ENCODE data around the gene PPP2R2C.

Gene PPP2R2C

DNA sequence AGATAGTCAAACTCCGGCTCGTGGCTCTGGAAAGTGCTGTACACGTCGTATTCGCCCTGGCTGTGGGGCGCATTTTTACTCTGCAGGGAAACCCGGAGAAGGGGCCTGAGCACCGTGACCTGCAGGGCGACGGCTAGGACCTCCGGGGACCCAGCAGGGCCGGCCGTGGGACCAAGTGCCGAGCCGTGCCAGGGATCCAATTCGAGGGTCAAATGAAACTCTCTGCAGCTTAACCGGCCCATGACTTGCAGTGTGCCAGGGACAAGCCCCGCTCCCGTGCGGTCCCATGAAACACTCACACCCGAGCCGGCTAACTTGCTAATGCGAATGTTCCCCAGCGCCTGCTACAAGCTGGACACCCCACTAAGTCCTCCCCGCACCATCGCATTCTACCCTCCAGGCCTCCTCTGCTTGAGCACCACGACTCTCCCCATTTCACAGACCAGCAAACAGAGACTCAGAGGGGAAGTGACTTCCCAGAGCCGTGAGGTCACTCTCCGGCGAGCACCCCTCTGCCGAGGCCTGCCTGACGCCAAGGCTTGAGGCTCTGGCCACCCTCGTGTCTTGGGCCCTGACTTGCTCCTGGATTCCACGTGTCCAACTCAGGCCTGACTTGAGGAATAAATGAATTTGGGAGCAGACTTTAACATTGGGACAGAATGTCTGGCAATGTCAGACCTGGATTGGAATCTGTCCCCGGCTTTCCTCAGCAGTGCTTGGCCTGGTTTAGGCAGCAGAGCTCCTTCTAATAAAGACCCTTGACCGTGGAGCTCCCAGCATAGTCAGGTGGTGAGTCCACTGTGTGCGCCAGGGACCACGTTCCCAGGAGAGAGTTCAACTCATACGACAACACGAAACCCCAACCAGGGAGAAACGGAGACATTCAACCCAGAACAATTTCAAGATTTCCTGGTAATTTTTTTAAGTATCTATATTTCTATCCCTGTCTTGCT is 93.6 kb downstream of the PPP2R2C start:
- Histone ChIP-seq H3K9me3 (ENCODE audit: insufficient read depth, low read depth, low read length) (no peaks in the 10 kb centered on the region), H3K9ac (ENCODE audit: low read depth, low read length) (no peak overlapping the region), H3K4me1 (ENCODE audit: insufficient read depth, low read length) (no peaks in the 10 kb centered on the region), H3K36me3 (ENCODE audit: insufficient read depth, low read depth, low read length) (no peaks in the 10 kb centered on the region), H3K27ac (ENCODE audit: low read length) (no peak overlapping the region), H3K4me3 (ENCODE audit: low read length) (no peak overlapping the region), H3K27me3 (ENCODE audit: insufficient read depth, low read length) (no peaks in the 10 kb centered on the region)

DNA sequence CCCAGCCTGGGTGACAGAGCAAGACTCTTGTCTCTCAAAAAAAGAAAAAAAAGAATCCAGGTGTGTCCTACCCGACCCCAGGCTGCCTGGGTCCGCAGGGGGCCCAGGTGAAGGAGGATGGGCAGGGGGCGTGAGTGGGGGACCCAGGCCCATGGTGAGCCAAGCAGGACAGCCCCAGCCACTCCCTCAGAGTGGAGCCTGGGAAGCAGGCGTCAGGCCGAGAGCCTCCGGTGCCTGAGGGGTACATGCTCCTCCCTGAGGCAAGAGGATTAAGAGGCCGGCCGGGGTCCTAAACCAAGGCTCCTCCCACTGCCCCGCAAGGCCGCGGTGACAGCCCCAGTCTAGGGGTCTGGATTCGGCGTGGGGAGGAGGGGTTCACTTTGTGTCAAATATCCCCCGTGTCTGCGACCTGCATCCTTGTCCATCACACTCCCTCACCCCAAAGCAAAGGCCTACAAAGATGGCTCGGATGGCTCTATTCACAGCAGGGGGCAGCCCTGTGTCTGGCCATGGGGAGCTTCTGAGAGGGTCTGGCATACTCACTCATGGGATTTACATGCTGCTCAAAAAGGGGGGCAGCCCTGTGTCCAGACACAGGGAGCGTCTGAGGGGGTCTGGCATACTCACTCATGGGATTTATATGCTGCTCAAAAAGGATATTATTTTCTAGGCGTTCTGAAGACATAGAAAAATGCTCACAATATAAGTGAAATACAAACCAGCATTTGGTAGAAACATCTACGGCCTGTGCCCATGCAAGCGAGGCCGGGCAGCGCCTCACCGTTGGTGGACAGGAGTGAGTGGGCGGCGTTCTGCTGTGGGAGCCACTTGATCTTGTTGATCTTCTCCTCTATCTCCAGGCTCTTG is 94.6 kb downstream of the PPP2R2C start:
- no peak overlapping the region for H3K4me3 ChIP-seq (ENCODE audit: low read length)
- H3K36me3 ChIP-seq (ENCODE audit: insufficient read depth, low read depth, low read length): no peaks in the 10 kb centered on the region
- H3K4me1 ChIP-seq (ENCODE audit: insufficient read depth, low read length): no peaks in the 10 kb centered on the region
- no peaks in the 10 kb centered on the region for H3K27me3 ChIP-seq (ENCODE audit: insufficient read depth, low read length)
- no peak overlapping the region for H3K27ac ChIP-seq (ENCODE audit: low read length)
- H3K9me3 ChIP-seq (ENCODE audit: insufficient read depth, low read depth, low read length): no peaks in the 10 kb centered on the region
- H3K9ac ChIP-seq (ENCODE audit: low read depth, low read length): no peak overlapping the region

DNA sequence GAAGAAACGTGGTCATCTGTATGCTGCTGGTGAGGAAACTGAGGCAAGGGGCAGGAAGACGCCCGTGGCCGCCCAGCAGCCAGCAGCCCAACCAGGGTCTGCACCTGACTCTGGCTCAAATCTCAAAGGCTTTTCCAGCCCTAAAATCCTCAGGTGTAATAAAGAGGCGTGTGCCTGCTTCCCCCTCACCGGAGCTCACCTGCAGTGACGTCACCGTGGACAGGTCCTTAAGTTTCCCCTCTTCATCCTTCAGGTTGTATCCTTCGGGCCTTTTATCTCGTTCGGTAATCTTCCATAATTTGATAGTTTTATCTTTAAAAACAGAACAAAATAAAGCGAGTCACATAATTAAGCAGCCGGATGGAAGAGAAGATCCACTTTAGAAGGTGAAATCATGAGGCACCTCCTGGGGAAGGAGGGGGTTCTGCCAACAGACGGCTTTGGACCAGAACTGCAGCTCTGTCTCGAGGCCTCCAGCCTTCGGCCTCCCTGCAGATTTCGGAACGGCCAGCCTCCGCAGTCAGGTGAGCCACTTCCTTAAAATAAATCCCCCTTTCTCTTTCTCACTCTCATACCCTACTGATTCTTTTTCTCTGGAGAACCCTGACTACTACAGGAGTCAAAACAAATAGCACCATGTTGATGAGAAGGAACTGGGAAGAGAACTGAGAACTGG is 96.7 kb downstream of the PPP2R2C start:
- Histone ChIP-seq H3K4me1 (ENCODE audit: insufficient read depth, low read length) (no peaks in the 10 kb centered on the region), H3K27ac (ENCODE audit: low read length) (no peak overlapping the region), H3K9me3 (ENCODE audit: insufficient read depth, low read depth, low read length) (no peaks in the 10 kb centered on the region), H3K27me3 (ENCODE audit: insufficient read depth, low read length) (no peaks in the 10 kb centered on the region), H3K4me3 (ENCODE audit: low read length) (no peak overlapping the region), H3K36me3 (ENCODE audit: insufficient read depth, low read depth, low read length) (no peaks in the 10 kb centered on the region), H3K9ac (ENCODE audit: low read depth, low read length) (no peak overlapping the region)

DNA sequence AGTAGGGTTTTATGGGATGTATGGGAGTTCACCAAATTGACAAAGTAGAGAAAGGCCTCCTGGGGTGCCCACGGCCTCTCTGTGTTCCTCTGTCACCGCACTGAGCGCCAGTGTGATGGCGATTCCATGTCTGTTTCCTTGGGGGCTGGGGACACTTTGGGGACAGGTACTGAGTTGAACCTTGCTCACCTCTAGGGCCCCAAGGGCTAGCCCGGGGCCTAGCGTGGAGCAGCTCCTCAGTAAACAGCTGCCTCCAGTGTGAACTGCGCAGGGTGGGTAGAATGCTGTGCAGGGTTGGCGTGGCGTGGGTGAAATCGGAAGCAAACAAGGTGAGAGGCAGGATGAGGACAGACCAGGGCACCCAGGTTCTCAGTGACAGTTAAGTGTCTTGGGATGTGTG is 97.8 kb downstream of the PPP2R2C start:
- no peaks in the 10 kb centered on the region for H3K4me1 ChIP-seq (ENCODE audit: insufficient read depth, low read length)
- no peaks in the 10 kb centered on the region for H3K9me3 ChIP-seq (ENCODE audit: insufficient read depth, low read depth, low read length)
- no peaks in the 10 kb centered on the region for H3K36me3 ChIP-seq (ENCODE audit: insufficient read depth, low read depth, low read length)
- H3K27ac ChIP-seq (ENCODE audit: low read length): no peak overlapping the region
- no peak overlapping the region for H3K4me3 ChIP-seq (ENCODE audit: low read length)
- H3K9ac ChIP-seq (ENCODE audit: low read depth, low read length): no peak overlapping the region
- no peaks in the 10 kb centered on the region for H3K27me3 ChIP-seq (ENCODE audit: insufficient read depth, low read length)

DNA sequence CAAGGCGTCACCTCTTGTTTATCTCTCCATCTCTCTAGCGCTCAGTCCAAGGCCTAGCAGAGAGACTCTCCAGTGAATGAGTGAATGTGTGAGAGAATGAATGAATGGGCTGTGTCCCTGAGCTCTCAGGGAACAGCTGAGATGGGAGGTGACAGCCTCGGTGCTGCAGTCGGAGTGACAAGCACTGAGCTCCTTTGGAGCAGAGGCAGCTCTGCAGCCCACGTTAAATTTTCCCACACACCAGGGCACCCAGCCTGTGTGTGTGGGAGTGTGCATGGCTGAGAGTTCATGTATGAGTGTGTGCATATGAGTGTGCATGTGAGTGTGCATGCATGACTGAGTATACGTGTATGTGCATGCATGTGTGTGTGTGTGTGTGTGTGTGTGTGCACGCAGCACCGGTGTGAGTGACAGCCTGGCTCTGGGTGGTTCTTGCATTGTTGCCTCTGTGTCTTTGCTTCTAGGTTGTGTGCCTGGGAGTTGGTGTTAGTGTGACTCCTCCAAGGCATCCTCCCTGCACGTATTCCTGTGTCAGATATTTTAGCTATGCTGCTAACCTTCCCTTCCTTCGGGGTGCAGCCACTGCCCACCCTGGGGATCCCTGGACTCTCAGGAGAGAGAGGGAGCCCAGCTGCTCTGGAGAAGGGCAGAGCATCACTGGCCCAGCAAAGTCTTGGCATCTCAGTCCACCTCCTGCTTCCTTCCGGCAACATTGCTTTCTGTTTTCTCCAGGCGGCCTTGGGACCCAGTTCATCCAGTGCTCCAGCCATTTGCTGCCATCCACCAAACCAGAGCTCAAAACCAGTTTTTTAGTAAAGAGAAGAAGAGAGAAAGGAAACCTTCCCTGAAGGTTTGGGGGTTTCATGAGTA is 98.6 kb downstream of the PPP2R2C start:
- no peak overlapping the region for H3K27ac ChIP-seq (ENCODE audit: low read length)
- no peak overlapping the region for H3K4me3 ChIP-seq (ENCODE audit: low read length)
- H3K27me3 ChIP-seq (ENCODE audit: insufficient read depth, low read length): no peaks in the 10 kb centered on the region
- no peak overlapping the region for H3K9ac ChIP-seq (ENCODE audit: low read depth, low read length)
- no peaks in the 10 kb centered on the region for H3K36me3 ChIP-seq (ENCODE audit: insufficient read depth, low read depth, low read length)
- no peaks in the 10 kb centered on the region for H3K9me3 ChIP-seq (ENCODE audit: insufficient read depth, low read depth, low read length)
- H3K4me1 ChIP-seq (ENCODE audit: insufficient read depth, low read length): no peaks in the 10 kb centered on the region

DNA sequence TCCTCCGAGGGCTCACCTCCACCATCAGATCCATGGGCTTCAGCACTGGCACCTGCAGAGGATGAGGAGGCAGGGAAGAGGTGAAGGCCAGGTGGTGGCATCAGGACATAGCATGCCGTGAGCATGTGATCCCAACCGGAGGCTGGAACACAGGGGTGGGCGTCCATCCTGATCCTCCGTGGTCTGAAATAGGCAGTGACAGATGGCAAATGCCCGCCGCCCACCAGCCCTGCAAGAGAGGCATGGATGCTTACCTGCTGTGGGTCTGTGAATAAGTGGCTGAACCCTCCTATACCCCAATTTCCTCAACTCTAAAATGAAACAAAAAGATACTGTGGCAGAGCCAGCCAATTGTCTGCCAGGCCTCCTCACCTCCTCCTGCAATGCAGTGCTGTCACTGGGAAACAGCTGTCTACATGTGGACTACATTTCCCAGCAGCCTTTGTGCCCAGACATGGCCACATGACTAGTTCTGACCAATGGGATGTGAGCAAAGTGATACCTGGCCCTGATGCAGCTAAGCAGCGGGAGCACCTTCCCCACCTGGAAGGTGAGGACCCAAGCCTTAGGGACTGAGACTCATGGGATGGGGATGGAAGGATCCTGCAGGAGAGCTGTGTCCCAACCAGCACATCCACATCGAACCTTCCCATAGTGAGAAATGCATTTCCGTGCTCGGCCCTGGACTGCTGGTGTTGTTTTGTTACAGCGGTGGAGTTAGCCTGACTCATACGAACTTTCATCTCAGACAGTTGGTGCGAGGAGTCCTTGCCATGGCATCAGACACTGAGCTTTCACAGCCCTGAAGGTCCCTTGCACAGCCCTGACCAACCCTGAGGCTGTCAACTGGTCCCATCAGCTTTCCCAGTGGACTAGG is 99.5 kb downstream of the PPP2R2C start:
- Histone ChIP-seq H3K27me3 (ENCODE audit: insufficient read depth, low read length) (no peaks in the 10 kb centered on the region), H3K36me3 (ENCODE audit: insufficient read depth, low read depth, low read length) (no peaks in the 10 kb centered on the region), H3K9me3 (ENCODE audit: insufficient read depth, low read depth, low read length) (no peaks in the 10 kb centered on the region), H3K9ac (ENCODE audit: low read depth, low read length) (no peak overlapping the region), H3K27ac (ENCODE audit: low read length) (no peak overlapping the region), H3K4me3 (ENCODE audit: low read length) (no peak overlapping the region), H3K4me1 (ENCODE audit: insufficient read depth, low read length) (no peaks in the 10 kb centered on the region; the same call in 1 of the 2 replicates)

DNA sequence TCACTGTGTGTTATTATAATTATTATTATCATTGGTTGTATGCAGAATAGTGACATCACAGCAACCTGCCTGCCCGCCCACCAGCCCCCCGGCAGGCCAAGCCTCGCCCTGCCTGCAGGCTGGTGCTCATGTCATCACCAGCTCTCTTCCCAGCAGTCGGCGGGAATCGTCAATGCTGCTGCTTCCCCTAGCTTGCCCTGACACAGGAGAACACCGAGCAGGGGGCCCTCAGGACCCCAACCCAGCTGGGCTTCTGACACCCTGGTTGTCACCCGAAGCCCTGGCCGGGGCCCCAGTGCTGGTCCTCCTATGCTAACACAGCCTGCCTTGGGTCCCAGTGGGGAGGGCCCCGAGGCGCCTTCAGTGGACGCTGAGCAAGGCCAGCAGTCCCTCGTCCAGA is 100.6 kb downstream of the PPP2R2C start:
- Histone ChIP-seq H3K9ac (ENCODE audit: low read depth, low read length) (no peak overlapping the region), H3K36me3 (ENCODE audit: insufficient read depth, low read depth, low read length) (no peaks in the 10 kb centered on the region), H3K4me1 (ENCODE audit: insufficient read depth, low read length) (peaks cover 8% of the 10 kb centered on the region; the same call in 1 of the 2 replicates), H3K27ac (ENCODE audit: low read length) (no peak overlapping the region), H3K27me3 (ENCODE audit: insufficient read depth, low read length) (no peaks in the 10 kb centered on the region), H3K9me3 (ENCODE audit: insufficient read depth, low read depth, low read length) (no peaks in the 10 kb centered on the region), H3K4me3 (ENCODE audit: low read length) (no peak overlapping the region)

DNA sequence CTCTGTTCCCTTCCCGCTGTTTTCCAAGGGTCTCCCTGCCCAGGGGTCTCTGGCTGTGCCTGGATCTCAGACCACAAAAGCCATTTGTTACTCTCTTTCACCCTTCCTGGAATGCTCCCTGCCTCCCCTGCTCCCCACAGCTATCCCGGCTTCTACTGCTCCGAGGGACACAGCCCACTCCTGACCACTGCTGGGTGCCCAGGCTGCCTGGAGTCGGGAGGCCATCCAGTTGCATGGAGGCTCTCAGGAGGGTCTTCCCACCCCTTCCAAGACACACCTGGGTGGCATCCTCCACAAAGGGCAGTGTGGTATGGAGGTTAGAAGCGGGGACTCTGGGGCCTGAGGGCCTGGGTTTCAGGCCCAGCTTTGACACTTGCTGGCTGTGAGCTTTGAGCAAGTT is 101.1 kb downstream of the PPP2R2C start:
- H3K36me3 ChIP-seq (ENCODE audit: insufficient read depth, low read depth, low read length): no peaks in the 10 kb centered on the region
- H3K9ac ChIP-seq (ENCODE audit: low read depth, low read length): no peak overlapping the region
- H3K4me1 ChIP-seq (ENCODE audit: insufficient read depth, low read length): peaks cover 8% of the 10 kb centered on the region; the same call in 1 of the 2 replicates
- H3K27me3 ChIP-seq (ENCODE audit: insufficient read depth, low read length): no peaks in the 10 kb centered on the region
- H3K4me3 ChIP-seq (ENCODE audit: low read length): no peak overlapping the region
- no peaks in the 10 kb centered on the region for H3K9me3 ChIP-seq (ENCODE audit: insufficient read depth, low read depth, low read length)
- H3K27ac ChIP-seq (ENCODE audit: low read length): no peak overlapping the region

DNA sequence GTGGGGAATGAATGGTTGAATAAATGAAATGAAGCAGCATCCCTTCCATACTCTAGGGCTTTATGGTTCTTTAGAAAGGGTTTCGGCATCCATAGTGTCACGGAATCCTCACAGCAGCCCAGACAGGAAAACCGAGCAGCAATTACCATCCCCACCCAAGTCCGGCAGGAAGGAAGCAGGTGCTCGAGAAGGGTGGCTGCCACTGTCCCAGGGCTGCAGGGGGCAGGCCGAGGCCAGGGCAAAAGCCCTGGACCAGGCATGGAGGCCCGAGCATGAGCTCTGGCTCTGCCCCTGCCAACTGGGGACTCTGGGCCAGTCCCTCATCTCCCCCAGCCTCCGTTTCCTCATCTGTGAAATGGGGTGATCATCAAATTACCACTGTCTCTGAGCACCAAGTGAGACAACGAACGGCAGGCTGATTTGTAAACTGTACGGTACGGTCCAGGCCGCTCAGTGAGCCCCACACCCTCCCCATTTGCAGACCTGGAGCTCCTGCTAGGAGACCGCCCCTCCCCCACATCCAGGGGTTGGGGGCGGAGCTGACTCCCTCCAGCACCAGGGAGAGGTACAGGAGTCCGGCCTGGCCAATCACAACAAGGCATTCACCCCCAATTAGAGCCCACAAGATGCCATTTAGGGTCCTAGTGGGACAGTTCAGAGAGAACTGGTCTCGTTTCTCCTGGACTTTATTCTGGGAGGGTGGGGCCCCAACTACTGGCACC is 102.3 kb downstream of the PPP2R2C start:
- Histone ChIP-seq H3K27ac (ENCODE audit: low read length) (no peak overlapping the region), H3K27me3 (ENCODE audit: insufficient read depth, low read length) (no peaks in the 10 kb centered on the region), H3K9me3 (ENCODE audit: insufficient read depth, low read depth, low read length) (no peaks in the 10 kb centered on the region), H3K9ac (ENCODE audit: low read depth, low read length) (no peak overlapping the region), H3K36me3 (ENCODE audit: insufficient read depth, low read depth, low read length) (no peaks in the 10 kb centered on the region), H3K4me3 (ENCODE audit: low read length) (no peak overlapping the region), H3K4me1 (ENCODE audit: insufficient read depth, low read length) (peaks cover 8% of the 10 kb centered on the region; the same call in 1 of the 2 replicates)

DNA sequence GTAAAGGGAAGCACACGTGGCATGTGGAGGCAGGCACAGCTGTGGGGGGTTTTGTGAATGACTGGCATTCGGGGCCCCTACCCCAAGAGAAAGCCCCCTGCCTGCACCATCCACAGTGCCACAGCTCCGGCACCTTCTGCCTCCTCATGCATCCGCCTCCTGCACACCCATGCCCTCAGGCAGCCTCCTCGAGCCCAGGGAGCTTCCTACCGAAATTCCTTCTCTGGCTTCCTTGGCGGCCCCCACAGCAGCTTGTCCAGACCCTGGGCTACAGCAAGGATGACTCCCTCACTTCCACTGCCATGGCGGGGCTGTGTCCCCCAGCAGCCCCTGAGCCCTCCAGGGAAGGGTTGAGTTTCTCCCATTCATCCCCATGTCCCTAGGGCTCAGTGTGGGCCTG is 102.9 kb downstream of the PPP2R2C start:
- H3K9ac ChIP-seq (ENCODE audit: low read depth, low read length): no peak overlapping the region
- no peaks in the 10 kb centered on the region for H3K9me3 ChIP-seq (ENCODE audit: insufficient read depth, low read depth, low read length)
- no peak overlapping the region for H3K4me3 ChIP-seq (ENCODE audit: low read length)
- no peaks in the 10 kb centered on the region for H3K36me3 ChIP-seq (ENCODE audit: insufficient read depth, low read depth, low read length)
- H3K4me1 ChIP-seq (ENCODE audit: insufficient read depth, low read length): peaks cover 8% of the 10 kb centered on the region; the same call in 1 of the 2 replicates
- no peak overlapping the region for H3K27ac ChIP-seq (ENCODE audit: low read length)
- H3K27me3 ChIP-seq (ENCODE audit: insufficient read depth, low read length): no peaks in the 10 kb centered on the region

Data from iPS-20b (cell line).